Measurements from ENCODE around the gene RNFT2. TPM values are rescaled to one million over a fixed set of nuclear protein-coding genes. Genes with fewer than 3 reads are reported as not detected.

The RNFT2 gene
- total RNA-seq, 1 donor, result 2.3 TPM

DNA sequence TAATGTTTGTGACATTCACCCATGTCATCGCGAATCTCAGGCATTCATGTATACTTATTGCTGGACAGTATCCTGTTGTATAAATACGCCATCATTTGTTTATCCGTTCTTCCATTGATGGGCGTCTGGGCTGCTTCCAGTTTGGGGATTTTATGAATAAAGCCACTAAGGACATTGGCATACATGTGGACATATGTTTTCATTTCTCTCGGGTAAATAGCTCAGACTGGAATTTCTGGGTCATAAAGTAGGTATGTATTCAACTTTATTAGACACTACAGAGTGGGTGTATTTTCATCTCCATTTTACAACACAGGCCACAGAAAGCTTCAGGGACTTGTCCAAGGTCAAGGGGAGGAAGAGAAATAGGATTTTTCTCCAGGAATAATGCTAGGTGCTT, 94.2 kb downstream of the RNFT2 start:
- H3K4me3 ChIP-seq (ENCODE audit: low read depth, low read length), result no peak overlapping the region
- TF ChIP-seq, protein P1, sequence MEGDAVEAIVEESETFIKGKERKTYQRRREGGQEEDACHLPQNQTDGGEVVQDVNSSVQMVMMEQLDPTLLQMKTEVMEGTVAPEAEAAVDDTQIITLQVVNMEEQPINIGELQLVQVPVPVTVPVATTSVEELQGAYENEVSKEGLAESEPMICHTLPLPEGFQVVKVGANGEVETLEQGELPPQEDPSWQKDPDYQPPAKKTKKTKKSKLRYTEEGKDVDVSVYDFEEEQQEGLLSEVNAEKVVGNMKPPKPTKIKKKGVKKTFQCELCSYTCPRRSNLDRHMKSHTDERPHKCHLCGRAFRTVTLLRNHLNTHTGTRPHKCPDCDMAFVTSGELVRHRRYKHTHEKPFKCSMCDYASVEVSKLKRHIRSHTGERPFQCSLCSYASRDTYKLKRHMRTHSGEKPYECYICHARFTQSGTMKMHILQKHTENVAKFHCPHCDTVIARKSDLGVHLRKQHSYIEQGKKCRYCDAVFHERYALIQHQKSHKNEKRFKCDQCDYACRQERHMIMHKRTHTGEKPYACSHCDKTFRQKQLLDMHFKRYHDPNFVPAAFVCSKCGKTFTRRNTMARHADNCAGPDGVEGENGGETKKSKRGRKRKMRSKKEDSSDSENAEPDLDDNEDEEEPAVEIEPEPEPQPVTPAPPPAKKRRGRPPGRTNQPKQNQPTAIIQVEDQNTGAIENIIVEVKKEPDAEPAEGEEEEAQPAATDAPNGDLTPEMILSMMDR (IDR thresholded peaks at IDR 0.05; ENCODE audit: insufficient read depth, low read length), result no peak
- no peak for DNase-seq (ENCODE audit: low read depth)

DNA sequence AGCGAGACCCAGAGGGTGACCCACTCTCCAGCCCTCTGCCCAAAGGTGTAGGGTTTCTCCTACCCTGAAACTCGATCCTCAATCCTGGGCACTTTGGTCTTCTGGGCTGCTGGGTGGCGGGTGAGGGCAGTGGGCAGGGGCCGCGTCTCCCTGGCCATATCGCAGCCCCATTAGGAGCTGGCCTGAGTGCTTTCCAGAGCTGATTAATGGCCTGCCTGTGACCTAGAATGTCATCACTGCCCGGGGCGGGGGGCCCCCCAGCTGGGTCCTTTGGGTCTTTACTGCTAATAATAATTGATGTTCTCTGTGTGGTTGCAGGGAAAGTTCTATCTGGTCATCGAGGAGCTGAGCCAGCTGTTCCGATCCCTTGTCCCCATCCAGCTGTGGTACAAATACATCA, 95.4 kb downstream of the RNFT2 start:
- no peak for DNase-seq (ENCODE audit: low read depth)
- TF ChIP-seq, protein P1 (IDR thresholded peaks at IDR 0.05; ENCODE audit: insufficient read depth, low read length), result no peak
- H3K4me3 ChIP-seq (ENCODE audit: low read depth, low read length), result no peak overlapping the region

DNA sequence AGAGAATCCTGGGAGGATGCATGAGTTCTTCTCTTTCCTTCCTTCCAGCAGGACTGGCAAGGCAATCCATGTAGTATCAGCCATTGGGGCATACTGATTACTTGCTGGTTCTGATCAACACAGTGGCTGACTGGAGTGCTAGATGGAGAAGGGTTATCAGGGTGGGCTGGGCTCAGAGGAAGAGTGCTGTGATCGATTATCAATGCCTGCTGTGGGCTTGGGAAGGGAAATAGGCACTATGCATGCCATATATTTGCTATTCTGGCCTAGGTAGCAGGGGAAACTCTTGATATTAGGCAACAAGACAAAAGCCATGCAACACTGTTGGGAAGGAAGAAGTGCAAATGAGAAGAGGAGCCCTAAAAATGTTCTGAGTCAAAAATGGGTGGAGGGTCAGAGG, 97.4 kb downstream of the RNFT2 start:
- TF ChIP-seq, protein P1 (IDR thresholded peaks at IDR 0.05; ENCODE audit: insufficient read depth, low read length), result no peak
- DNase-seq (ENCODE audit: low read depth), result no peak
- no peak overlapping the region for H3K4me3 ChIP-seq (ENCODE audit: low read depth, low read length)

DNA sequence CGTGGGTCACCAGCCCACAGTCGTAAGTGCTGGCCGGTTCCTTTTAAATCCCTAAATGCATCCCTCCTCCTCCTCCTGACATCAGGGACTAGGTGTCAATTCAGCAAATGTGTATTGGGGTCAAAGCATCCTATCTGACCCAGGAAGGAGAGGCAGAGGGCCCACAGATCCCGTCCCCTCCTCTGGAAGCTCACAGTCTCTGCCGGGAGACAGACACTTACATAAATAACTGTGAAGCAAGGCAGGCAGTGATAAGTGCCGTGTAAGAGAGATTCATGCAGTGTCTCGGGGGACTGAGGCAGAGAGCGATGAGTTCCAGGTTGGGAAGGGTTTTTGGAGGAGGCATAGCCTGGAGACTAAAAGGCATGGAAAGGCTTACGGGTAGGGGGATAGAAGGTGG, 99.0 kb downstream of the RNFT2 start:
- no peak for DNase-seq (ENCODE audit: low read depth)
- no peak overlapping the region for H3K4me3 ChIP-seq (ENCODE audit: low read depth, low read length)
- TF ChIP-seq, protein P1 (IDR thresholded peaks at IDR 0.05; ENCODE audit: insufficient read depth, low read length), result no peak

DNA sequence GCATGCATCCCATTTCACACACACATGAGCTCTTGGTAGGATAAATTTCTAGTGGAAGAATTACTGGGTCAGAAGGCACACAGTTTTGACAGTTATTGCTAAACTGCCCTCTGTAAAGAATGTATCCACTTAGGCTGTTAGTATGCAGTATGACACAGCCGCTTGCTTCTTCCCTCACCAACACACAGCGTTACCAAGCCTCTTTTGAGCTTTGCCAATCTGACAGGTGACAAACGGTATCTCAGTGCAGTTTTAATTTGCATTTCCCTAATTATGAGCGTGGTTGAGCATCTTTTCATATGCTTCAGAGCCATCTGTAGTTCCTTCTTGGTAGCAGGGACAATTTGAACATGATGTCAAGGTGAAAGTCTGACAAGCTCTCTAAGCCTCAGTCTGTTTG, 100.2 kb downstream of the RNFT2 start:
- no peak for DNase-seq (ENCODE audit: low read depth)
- no peak overlapping the region for H3K4me3 ChIP-seq (ENCODE audit: low read depth, low read length)
- TF ChIP-seq, protein P1 (IDR thresholded peaks at IDR 0.05; ENCODE audit: insufficient read depth, low read length), result no peak

DNA sequence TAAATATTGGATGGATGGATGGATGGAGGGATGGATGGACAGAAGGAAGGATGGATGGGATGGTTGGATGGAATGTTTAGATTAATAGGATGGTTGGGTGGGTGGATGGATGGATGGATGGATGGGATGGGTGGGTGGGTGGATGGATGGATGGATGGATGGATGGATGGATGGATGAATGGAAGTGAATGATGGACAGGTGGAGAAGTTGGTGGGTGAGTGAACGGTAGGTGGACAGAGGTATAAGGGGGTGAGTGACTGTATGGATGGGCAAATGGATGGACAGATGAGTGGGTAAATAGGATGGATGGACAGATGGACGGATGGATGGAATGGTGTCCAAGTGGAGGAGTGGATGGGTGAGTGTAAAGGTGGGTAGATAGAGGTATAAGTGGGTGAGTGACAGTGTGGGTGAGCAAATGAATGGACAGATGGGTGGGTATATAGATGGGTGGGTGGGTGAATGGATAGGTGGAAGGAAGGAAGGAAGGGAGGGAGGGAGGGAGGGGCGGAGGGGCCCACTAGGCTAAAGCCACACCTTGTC, 101.2 kb downstream of the RNFT2 start:
- no peak overlapping the region for H3K4me3 ChIP-seq (ENCODE audit: low read depth, low read length)
- TF ChIP-seq, protein P1 (IDR thresholded peaks at IDR 0.05; ENCODE audit: insufficient read depth, low read length), result no peak
- DNase-seq (ENCODE audit: low read depth), result no peak

DNA sequence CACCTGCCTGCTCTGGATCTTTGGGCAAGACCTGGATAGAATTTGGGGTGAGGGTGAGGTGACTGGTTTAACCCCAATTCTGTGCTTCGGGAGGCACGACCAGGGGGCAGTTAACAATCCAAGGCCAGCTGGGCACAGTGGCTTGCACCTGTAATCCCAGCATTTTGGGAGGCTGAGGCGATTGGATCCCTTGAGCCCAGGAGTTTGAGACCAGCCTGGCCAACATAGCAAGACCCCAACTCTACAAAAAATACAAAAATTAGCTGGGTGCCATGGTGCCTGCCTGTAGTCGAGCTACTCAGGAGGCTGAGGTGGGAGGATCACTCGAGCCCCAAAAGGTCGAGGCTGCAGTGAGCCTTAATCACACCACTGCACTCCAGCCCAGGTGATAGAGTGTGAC, 105.0 kb downstream of the RNFT2 start:
- TF ChIP-seq, protein P1 (IDR thresholded peaks at IDR 0.05; ENCODE audit: insufficient read depth, low read length), result no peak
- no peak for DNase-seq (ENCODE audit: low read depth)
- H3K4me3 ChIP-seq (ENCODE audit: low read depth, low read length), result no peak overlapping the region
